HCT116 (cell line): Measurements from ENCODE around the gene LYPD4.
A peak's percentile ranks its signal among the peaks of the same experiment; 100 is the strongest.

ENCODE experiments used
- CEBPB ChIP-seq: IDR thresholded peaks from 2 replicates; pipeline ENCODE4 v1.6.1; 2012; ENCODE audit warnings: low read depth
- EZH2 ChIP-seq: fragments of 200-600 bp; sonication (generic); IDR thresholded peaks from 2 replicates; pipeline ENCODE4 v1.6.1; 2017; ENCODE audit warnings: antibody characterized with exemption, mixed run types
- EZH2phosphoT487 ChIP-seq: fragments of 200-600 bp; IDR thresholded peaks from 2 replicates; pipeline ENCODE4 v1.6.1; 2018; ENCODE audit warnings: antibody characterized with exemption, borderline replicate concordance
- POLR2A ChIP-seq: IDR thresholded peaks from 2 replicates; pipeline ENCODE4 v1.7.0; 2011; ENCODE audit warnings: borderline replicate concordance; ENCODE audit not compliant: insufficient read depth, insufficient read length; ENCODE audit errors: extremely low read depth
- POLR2AphosphoS5 ChIP-seq: IDR thresholded peaks from 2 replicates; pipeline ENCODE4 v1.6.1; 2011; ENCODE audit warnings: mild to moderate bottlenecking, low read depth, low read length, moderate library complexity
- TF ChIP-seq, protein P1 (sequence below), 3 experiments: fragments of 200-600 bp in 1 of 3; sonication (generic) in 1 of 3; IDR thresholded peaks in 2 of 3; conservative IDR thresholded peaks in 1 of 3; 2 replicates each; pipeline ENCODE4 v1.5.1; 2012 to 2017; ENCODE audit warnings: low read depth in 2 of 3, low read length in 2 of 3, antibody characterized with exemption in 1 of 3, borderline replicate concordance in 1 of 3, control low read depth in 1 of 3, mild to moderate bottlenecking in 1 of 3, mixed read lengths in 1 of 3, mixed run types in 1 of 3, moderate library complexity in 1 of 3; ENCODE audit not compliant: insufficient read depth in 1 of 3
- TF ChIP-seq, protein P2 (sequence below): IDR thresholded peaks from 2 replicates; pipeline ENCODE4 v1.6.1; 2011; ENCODE audit warnings: mild to moderate bottlenecking, low read length, moderate library complexity; ENCODE audit not compliant: insufficient replicate concordance; ENCODE audit errors: extremely low read depth
- TF ChIP-seq, protein P3 (sequence below): IDR thresholded peaks from 2 replicates; pipeline ENCODE4 v1.6.1; 2012; ENCODE audit warnings: low read depth

- no peak for TF ChIP-seq POLR2AphosphoS5
- TF ChIP-seq, protein P1, sequence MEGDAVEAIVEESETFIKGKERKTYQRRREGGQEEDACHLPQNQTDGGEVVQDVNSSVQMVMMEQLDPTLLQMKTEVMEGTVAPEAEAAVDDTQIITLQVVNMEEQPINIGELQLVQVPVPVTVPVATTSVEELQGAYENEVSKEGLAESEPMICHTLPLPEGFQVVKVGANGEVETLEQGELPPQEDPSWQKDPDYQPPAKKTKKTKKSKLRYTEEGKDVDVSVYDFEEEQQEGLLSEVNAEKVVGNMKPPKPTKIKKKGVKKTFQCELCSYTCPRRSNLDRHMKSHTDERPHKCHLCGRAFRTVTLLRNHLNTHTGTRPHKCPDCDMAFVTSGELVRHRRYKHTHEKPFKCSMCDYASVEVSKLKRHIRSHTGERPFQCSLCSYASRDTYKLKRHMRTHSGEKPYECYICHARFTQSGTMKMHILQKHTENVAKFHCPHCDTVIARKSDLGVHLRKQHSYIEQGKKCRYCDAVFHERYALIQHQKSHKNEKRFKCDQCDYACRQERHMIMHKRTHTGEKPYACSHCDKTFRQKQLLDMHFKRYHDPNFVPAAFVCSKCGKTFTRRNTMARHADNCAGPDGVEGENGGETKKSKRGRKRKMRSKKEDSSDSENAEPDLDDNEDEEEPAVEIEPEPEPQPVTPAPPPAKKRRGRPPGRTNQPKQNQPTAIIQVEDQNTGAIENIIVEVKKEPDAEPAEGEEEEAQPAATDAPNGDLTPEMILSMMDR (IDR thresholded peaks at IDR 0.05 in 2 of 3, conservative IDR thresholded peaks at IDR 0.05 in 1 of 3; ENCODE audit: borderline replicate concordance in 1 of 3, insufficient read depth in 1 of 3, low read depth in 2 of 3, low read length in 2 of 3), result peak in 2 of 3 experiments; percentile 37 to 42; a peak in 3 of 6 replicates
- TF ChIP-seq POLR2A, result no peak
- no peak for TF ChIP-seq CEBPB
- TF ChIP-seq, protein P2, sequence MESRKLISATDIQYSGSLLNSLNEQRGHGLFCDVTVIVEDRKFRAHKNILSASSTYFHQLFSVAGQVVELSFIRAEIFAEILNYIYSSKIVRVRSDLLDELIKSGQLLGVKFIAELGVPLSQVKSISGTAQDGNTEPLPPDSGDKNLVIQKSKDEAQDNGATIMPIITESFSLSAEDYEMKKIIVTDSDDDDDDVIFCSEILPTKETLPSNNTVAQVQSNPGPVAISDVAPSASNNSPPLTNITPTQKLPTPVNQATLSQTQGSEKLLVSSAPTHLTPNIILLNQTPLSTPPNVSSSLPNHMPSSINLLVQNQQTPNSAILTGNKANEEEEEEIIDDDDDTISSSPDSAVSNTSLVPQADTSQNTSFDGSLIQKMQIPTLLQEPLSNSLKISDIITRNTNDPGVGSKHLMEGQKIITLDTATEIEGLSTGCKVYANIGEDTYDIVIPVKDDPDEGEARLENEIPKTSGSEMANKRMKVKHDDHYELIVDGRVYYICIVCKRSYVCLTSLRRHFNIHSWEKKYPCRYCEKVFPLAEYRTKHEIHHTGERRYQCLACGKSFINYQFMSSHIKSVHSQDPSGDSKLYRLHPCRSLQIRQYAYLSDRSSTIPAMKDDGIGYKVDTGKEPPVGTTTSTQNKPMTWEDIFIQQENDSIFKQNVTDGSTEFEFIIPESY, result no peak
- TF ChIP-seq, protein P3, sequence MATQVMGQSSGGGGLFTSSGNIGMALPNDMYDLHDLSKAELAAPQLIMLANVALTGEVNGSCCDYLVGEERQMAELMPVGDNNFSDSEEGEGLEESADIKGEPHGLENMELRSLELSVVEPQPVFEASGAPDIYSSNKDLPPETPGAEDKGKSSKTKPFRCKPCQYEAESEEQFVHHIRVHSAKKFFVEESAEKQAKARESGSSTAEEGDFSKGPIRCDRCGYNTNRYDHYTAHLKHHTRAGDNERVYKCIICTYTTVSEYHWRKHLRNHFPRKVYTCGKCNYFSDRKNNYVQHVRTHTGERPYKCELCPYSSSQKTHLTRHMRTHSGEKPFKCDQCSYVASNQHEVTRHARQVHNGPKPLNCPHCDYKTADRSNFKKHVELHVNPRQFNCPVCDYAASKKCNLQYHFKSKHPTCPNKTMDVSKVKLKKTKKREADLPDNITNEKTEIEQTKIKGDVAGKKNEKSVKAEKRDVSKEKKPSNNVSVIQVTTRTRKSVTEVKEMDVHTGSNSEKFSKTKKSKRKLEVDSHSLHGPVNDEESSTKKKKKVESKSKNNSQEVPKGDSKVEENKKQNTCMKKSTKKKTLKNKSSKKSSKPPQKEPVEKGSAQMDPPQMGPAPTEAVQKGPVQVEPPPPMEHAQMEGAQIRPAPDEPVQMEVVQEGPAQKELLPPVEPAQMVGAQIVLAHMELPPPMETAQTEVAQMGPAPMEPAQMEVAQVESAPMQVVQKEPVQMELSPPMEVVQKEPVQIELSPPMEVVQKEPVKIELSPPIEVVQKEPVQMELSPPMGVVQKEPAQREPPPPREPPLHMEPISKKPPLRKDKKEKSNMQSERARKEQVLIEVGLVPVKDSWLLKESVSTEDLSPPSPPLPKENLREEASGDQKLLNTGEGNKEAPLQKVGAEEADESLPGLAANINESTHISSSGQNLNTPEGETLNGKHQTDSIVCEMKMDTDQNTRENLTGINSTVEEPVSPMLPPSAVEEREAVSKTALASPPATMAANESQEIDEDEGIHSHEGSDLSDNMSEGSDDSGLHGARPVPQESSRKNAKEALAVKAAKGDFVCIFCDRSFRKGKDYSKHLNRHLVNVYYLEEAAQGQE, result no peak
- no peak for TF ChIP-seq EZH2
- TF ChIP-seq EZH2phosphoT487, result no peak
Observed at GRCh38 chr19:41893899-41894298, 49.4 kb upstream of the LYPD4 start.
